K562 treated with DMSO at 1 percent for 4 hours (cell line): ENCODE results near the gene CT47B1. TPM values are rescaled to one million over a fixed set of nuclear protein-coding genes. Genes with fewer than 3 reads are reported as not detected.

Source experiments
- total RNA-seq: library from RNA; unstranded; fragments of 300-600 nt; gene quantifications from 2 replicates; pipeline ENCODE4 v1.2.3, GENCODE V29; 2022; ENCODE audit not compliant: insufficient read depth

Gene CT47B1
- 0.90 and 3.0 TPM in 2 replicates for total RNA-seq

DNA sequence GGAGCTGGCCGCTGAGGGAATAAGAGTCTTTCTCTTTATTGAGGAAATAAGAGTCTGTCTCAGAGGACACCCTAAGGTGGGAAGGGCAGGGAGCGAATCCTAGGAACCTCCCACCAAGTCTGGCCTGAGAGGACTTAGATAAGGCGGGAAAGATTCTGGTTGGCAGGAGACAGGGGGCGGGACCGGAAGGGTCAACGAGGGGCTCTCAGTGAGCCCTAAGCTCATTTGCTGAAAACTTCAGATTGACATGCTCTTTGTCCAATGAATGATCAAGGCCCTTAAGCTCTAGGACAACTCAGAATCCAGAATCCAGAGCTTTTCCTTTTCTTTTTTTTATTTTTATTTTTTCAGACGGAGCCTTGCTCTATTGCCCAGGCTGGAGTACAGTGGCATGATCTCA is at the start of gene CT47B1:
CT47B1 (minus strand) TSS at position 101 of the 400 bp plus-strand sequence. CDS start 196 bp downstream, outside the sequence.

Other genes starting within 250 kb of the CT47B1 start
- gene C1GALT1C1, start 245.8 kb downstream of the CT47B1 start, total RNA-seq, result 12.9 and 14.1 TPM in 2 replicates
- not detected in 2 replicates for gene CT47A11, start 61.3 kb upstream of the CT47B1 start, total RNA-seq
- not detected in 2 replicates for gene CT47A10, start 66.2 kb upstream of the CT47B1 start, total RNA-seq
- not detected in 2 replicates for gene CT47A9, start 71.0 kb upstream of the CT47B1 start, total RNA-seq
- gene CT47A8, start 75.9 kb upstream of the CT47B1 start, total RNA-seq, result not detected in 2 replicates
- not detected in 2 replicates for gene CT47A7, start 80.7 kb upstream of the CT47B1 start, total RNA-seq
- gene CT47A6, start 85.6 kb upstream of the CT47B1 start, total RNA-seq, result not detected in 2 replicates
- not detected in 2 replicates for gene CT47A5, start 90.5 kb upstream of the CT47B1 start, total RNA-seq
- gene CT47A4, start 95.3 kb upstream of the CT47B1 start, total RNA-seq, result not detected in 2 replicates
- not detected in 2 replicates for gene CT47A3, start 100.2 kb upstream of the CT47B1 start, total RNA-seq
- not detected in 2 replicates for gene CT47A2, start 105.1 kb upstream of the CT47B1 start, total RNA-seq
- not detected in 2 replicates for gene CT47A1, start 109.9 kb upstream of the CT47B1 start, total RNA-seq
- 1.2 and 1.9 TPM in 2 replicates for gene GLUD2, start 171.7 kb upstream of the CT47B1 start, total RNA-seq